SU-DHL-6 (cell line): ENCODE data around the gene ACTN3.
"Not testable (repeated sequence)": the region's sequence is repeated elsewhere in the genome, so short reads cannot be mapped to it uniquely, and the experiment has no call there.

Experiments
- H2AFZ ChIP-seq: fragments of 200-600 bp; sonication (generic); 2 replicates; pipeline ENCODE4 v1.6.1; 2014; ENCODE audit warnings: low read depth, mild to moderate bottlenecking, moderate library complexity, mixed read lengths, antibody characterized with exemption, low read length; ENCODE audit not compliant: severe bottlenecking
- H3F3A ChIP-seq: fragments of 200-600 bp; shearing (Covaris generic); 2 replicates; pipeline ENCODE4 v1.6.0; 2016; ENCODE audit warnings: antibody characterized with exemption, mild to moderate bottlenecking; ENCODE audit not compliant: insufficient read depth
- H3K27ac ChIP-seq: fragments of 200-600 bp; sonication (generic); 2 replicates; pipeline ENCODE4 v1.5.1; 2016; ENCODE audit warnings: low read depth, mild to moderate bottlenecking, low read length, moderate library complexity, mixed read lengths
- H3K27me3 ChIP-seq: fragments of 200-600 bp; sonication (generic), shearing (Covaris generic); 2 replicates; pipeline ENCODE4 v1.6.0; 2014; ENCODE audit warnings: mild to moderate bottlenecking, low read length
- H3K36me3 ChIP-seq: fragments of 200-600 bp; sonication (generic); 2 replicates; pipeline ENCODE4 v1.6.1; 2014; ENCODE audit warnings: mild to moderate bottlenecking, low read length, mixed read lengths
- H3K4me2 ChIP-seq: fragments of 300-600, 200-600 bp; shearing (Covaris generic), sonication (generic); 2 replicates; pipeline ENCODE4 v1.6.0; 2014; ENCODE audit warnings: low read length, low read depth, mild to moderate bottlenecking; ENCODE audit not compliant: poor library complexity, severe bottlenecking
- H3K4me3 ChIP-seq: fragments of 200-600 bp; sonication (generic); 2 replicates; pipeline ENCODE4 v1.5.1; 2014; ENCODE audit warnings: antibody characterized with exemption, low read length, mild to moderate bottlenecking, mixed read lengths; ENCODE audit not compliant: insufficient read depth, poor library complexity, severe bottlenecking
- H3K79me2 ChIP-seq: fragments of 200-600 bp; sonication (generic); 2 replicates; pipeline ENCODE4 v1.6.1; 2014; ENCODE audit warnings: mild to moderate bottlenecking, low read length, moderate library complexity; ENCODE audit not compliant: insufficient read depth
- H3K9ac ChIP-seq: fragments of 200-600 bp; sonication (generic); 2 replicates; pipeline ENCODE4 v1.7.0; 2014; ENCODE audit warnings: mild to moderate bottlenecking, low read length
- H3K9me2 ChIP-seq: fragments of 200-600 bp; sonication (generic); replicated peaks from 2 replicates; pipeline ENCODE4 v1.6.1; 2014; ENCODE audit warnings: low read length; ENCODE audit not compliant: insufficient read depth
- H3K9me3 ChIP-seq: fragments of 200-600 bp; sonication (generic); 2 replicates; pipeline ENCODE4 v1.6.1; 2014; ENCODE audit warnings: low read length, mixed read lengths; ENCODE audit not compliant: insufficient read depth
- H4K20me1 ChIP-seq: fragments of 200-600 bp; sonication (generic); 2 replicates; pipeline ENCODE4 v1.6.1; 2014; ENCODE audit warnings: low read depth, mild to moderate bottlenecking, antibody characterized with exemption, low read length, moderate library complexity, mixed read lengths
- CTCF ChIP-seq: fragments of 200-600 bp; sonication (generic); IDR thresholded peaks from one replicate; pipeline ENCODE4 v1.5.1; 2017; ENCODE audit warnings: antibody characterized with exemption, mild to moderate bottlenecking, low read length, moderate library complexity; ENCODE audit not compliant: insufficient read depth, poor library complexity, severe bottlenecking
- EZH2phosphoT487 ChIP-seq: fragments of 200-600 bp; sonication (generic), shearing (Covaris generic); conservative IDR thresholded peaks from 2 replicates; pipeline ENCODE4 v1.6.1; 2018; ENCODE audit warnings: mild to moderate bottlenecking, antibody characterized with exemption, low read length, moderate library complexity, mixed read lengths

Gene ACTN3

GRCh38 chr11:66586136-66586535 lies 39.4 kb downstream of the ACTN3 start:
- TF ChIP-seq EZH2phosphoT487, result no peak

GRCh38 chr11:66589315-66589714 lies 42.6 kb downstream of the ACTN3 start:
- H3K9me2 ChIP-seq, H3K9ac ChIP-seq, H3K36me3 ChIP-seq, H3K4me2 ChIP-seq, H3K27me3 ChIP-seq, H3K79me2 ChIP-seq, H3F3A ChIP-seq, H4K20me1 ChIP-seq, H3K9me3 ChIP-seq, H2AFZ ChIP-seq, H3K27ac ChIP-seq, H3K4me3 ChIP-seq: not testable (repeated sequence)

More at GRCh38 chr11:66586136-66586535, 39.4 kb downstream of the ACTN3 start:
- Histone ChIP-seq H3F3A (no peaks in the 10 kb centered on the region), H3K36me3 (no peaks in the 10 kb centered on the region), H3K27ac (no peak overlapping the region), H3K4me2 (no peak overlapping the region), H3K27me3 (no peaks in the 10 kb centered on the region), H3K79me2 (no peaks in the 10 kb centered on the region), H3K4me3 (no peak overlapping the region), H3K9me3 (peaks cover 5% of the 10 kb centered on the region; the same call in 1 of the 2 replicates), H4K20me1 (no peaks in the 10 kb centered on the region), H3K9me2 (no peaks in the 10 kb centered on the region), H2AFZ (no peak overlapping the region), H3K9ac (no peak overlapping the region)

- Histone ChIP-seq H3K9me3 (no peaks in the 10 kb centered on the region), H3K79me2 (no peaks in the 10 kb centered on the region), H3K9me2 (no peaks in the 10 kb centered on the region), H3K27ac (no peak overlapping the region), H3K9ac (no peak overlapping the region), H4K20me1 (no peaks in the 10 kb centered on the region), H3F3A (no peaks in the 10 kb centered on the region), H3K36me3 (no peaks in the 10 kb centered on the region), H3K27me3 (no peaks in the 10 kb centered on the region), H3K4me3 (no peak overlapping the region), H3K4me2 (no peak overlapping the region), H2AFZ (no peak overlapping the region)
- TF ChIP-seq CTCF (no peak), EZH2phosphoT487 (no peak)
Measured at GRCh38 chr11:66589996-66590675, 43.4 kb downstream of the ACTN3 start.

- no peaks in the 10 kb centered on the region for H3K27me3 ChIP-seq
- no peaks in the 10 kb centered on the region for H3K9me2 ChIP-seq
- no peaks in the 10 kb centered on the region for H3K36me3 ChIP-seq
- no peaks in the 10 kb centered on the region for H3F3A ChIP-seq
- H3K4me3 ChIP-seq, result no peak overlapping the region
- no peak for TF ChIP-seq EZH2phosphoT487
- H3K4me2 ChIP-seq, result no peak overlapping the region
- no peak overlapping the region for H3K9ac ChIP-seq
- H2AFZ ChIP-seq, result no peak overlapping the region
- H3K79me2 ChIP-seq, result no peaks in the 10 kb centered on the region
- no peaks in the 10 kb centered on the region for H4K20me1 ChIP-seq
- no peak overlapping the region for H3K27ac ChIP-seq
- H3K9me3 ChIP-seq, result no peaks in the 10 kb centered on the region
Measured at GRCh38 chr11:66591175-66591574, 44.5 kb downstream of the ACTN3 start.
